Breast epithelium (tissue), 3 donors: ENCODE measurements around the gene TMEM87B.

Experiments used
- POLR2A ChIP-seq: fragments of 450-650 bp; IDR thresholded peaks from one replicate; pipeline ENCODE4 v1.6.1; 2016; ENCODE audit warnings: antibody characterized with exemption, mild to moderate bottlenecking, moderate library complexity
- TF ChIP-seq, protein P1 (sequence below), 3 donors: fragments of 450-650 bp; IDR thresholded peaks; one replicate each; pipeline ENCODE4 v1.5.1; 2016 to 2017; ENCODE audit warnings: antibody characterized with exemption in 3 of 3, mild to moderate bottlenecking in 3 of 3, moderate library complexity in 3 of 3

DNA sequence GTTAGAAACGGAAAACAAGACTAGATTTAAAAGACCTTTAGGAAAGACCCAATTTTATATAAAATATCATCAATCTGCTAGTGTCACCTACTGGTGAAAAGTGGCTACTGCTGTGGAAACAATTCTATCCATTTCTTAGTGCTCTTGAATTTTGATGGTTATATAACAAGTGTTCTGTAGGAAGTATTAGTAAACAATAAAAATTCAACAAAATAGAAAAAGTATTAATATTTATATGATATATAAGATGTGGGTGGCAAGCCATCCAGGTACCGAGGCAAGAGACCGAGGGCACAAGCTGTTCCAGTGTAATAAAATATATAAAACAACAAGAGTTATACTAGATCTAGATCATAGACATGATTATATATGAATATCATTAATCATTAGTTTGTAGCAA, 6.2 kb upstream of the TMEM87B start:
- TF ChIP-seq, protein P1, sequence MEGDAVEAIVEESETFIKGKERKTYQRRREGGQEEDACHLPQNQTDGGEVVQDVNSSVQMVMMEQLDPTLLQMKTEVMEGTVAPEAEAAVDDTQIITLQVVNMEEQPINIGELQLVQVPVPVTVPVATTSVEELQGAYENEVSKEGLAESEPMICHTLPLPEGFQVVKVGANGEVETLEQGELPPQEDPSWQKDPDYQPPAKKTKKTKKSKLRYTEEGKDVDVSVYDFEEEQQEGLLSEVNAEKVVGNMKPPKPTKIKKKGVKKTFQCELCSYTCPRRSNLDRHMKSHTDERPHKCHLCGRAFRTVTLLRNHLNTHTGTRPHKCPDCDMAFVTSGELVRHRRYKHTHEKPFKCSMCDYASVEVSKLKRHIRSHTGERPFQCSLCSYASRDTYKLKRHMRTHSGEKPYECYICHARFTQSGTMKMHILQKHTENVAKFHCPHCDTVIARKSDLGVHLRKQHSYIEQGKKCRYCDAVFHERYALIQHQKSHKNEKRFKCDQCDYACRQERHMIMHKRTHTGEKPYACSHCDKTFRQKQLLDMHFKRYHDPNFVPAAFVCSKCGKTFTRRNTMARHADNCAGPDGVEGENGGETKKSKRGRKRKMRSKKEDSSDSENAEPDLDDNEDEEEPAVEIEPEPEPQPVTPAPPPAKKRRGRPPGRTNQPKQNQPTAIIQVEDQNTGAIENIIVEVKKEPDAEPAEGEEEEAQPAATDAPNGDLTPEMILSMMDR (IDR thresholded peaks at IDR 0.05), result peak; percentile 73 to 93 (median 89)
- no peak for TF ChIP-seq POLR2A
